ENCODE measurements around the gene SSX5. TPM values are rescaled to one million over a fixed set of nuclear protein-coding genes. Genes with fewer than 3 reads are reported as not detected.
A peak's percentile ranks its signal among the peaks of the same experiment; 100 is the strongest.
"Not testable (repeated sequence)": the region's sequence is repeated elsewhere in the genome, so short reads cannot be mapped to it uniquely, and the experiment has no call there.

The SSX5 gene
- total and polyA plus RNA-seq, 2 donors (not counting 3 experiments of a cell fraction or from before 2014, with no cell fraction given), result not detected

GRCh38 chrX:48214341-48214740 is 17.7 kb upstream of the SSX5 start:
- H3K27ac ChIP-seq (ENCODE audit: insufficient read depth, low read depth, low read length); H3K9ac ChIP-seq (replicated peaks; ENCODE audit: extremely low read depth, insufficient read depth, low read length); H3K4me1 ChIP-seq (ENCODE audit: control insufficient read depth, extremely low read depth, insufficient read depth, low read length); H3K4me2 ChIP-seq (ENCODE audit: insufficient read depth, low read length); dilution Hi-C loops (cut with MboI; ENCODE audit: extremely low pct_ligation_motif_present, low sequenced_read_pairs); H3K27me3 ChIP-seq (ENCODE audit: control insufficient read depth in 2 of 2, insufficient read depth in 2 of 2, low read length in 2 of 2); POLR2A ChIA-PET; H2AFZ ChIP-seq (ENCODE audit: low read depth, low read length); H3K9me3 ChIP-seq (replicated peaks; ENCODE audit: control insufficient read depth, insufficient read depth, low read length); H3K9me1 ChIP-seq (replicated peaks; ENCODE audit: control insufficient read depth, extremely low read depth, insufficient read depth, low read length); CTCF ChIA-PET; intact Hi-C loops (cut with micrococcal nuclease); H3K79me2 ChIP-seq (ENCODE audit: control insufficient read depth, insufficient read depth, low read length); H4K20me1 ChIP-seq (replicated peaks; ENCODE audit: control insufficient read depth, extremely low read depth, insufficient read depth, low read length); BruUV-seq (replicated peaks); H3K4me3 ChIP-seq (replicated peaks in 1 of 3; ENCODE audit: insufficient read depth in 1 of 3, low read depth in 1 of 3, low read length in 3 of 3); H3K36me3 ChIP-seq (ENCODE audit: control insufficient read depth in 2 of 2, extremely low read depth in 1 of 2, insufficient read depth in 2 of 2, low read length in 2 of 2): not testable (repeated sequence)
- TF ChIP-seq JUN (IDR thresholded peaks at IDR 0.05; ENCODE audit: borderline replicate concordance, insufficient read depth, insufficient read length, low read depth), result peak; percentile 13
- FAIRE-seq, result peak; percentile 56
- peak; percentile 14 for DNase-seq (ENCODE audit: low read depth, low spot score)

GRCh38 chrX:48190024-48190423 is 6.6 kb downstream of the SSX5 start:
- H3K9me3 ChIP-seq (replicated peaks; ENCODE audit: control insufficient read depth, insufficient read depth, low read length); H3K9me1 ChIP-seq (replicated peaks; ENCODE audit: control insufficient read depth, extremely low read depth, insufficient read depth, low read length); H3K4me2 ChIP-seq (ENCODE audit: insufficient read depth, low read length); H3K4me1 ChIP-seq (ENCODE audit: control insufficient read depth, extremely low read depth, insufficient read depth, low read length); POLR2A ChIA-PET; H2AFZ ChIP-seq (ENCODE audit: low read depth, low read length); H4K20me1 ChIP-seq (replicated peaks; ENCODE audit: control insufficient read depth, extremely low read depth, insufficient read depth, low read length); H3K79me2 ChIP-seq (ENCODE audit: control insufficient read depth, insufficient read depth, low read length); BruUV-seq (replicated peaks); H3K27me3 ChIP-seq (ENCODE audit: control insufficient read depth in 2 of 2, insufficient read depth in 2 of 2, low read length in 2 of 2); intact Hi-C loops (cut with micrococcal nuclease); H3K36me3 ChIP-seq (ENCODE audit: control insufficient read depth in 2 of 2, extremely low read depth in 1 of 2, insufficient read depth in 2 of 2, low read length in 2 of 2); H3K9ac ChIP-seq (replicated peaks; ENCODE audit: extremely low read depth, insufficient read depth, low read length); dilution Hi-C loops (cut with MboI; ENCODE audit: extremely low pct_ligation_motif_present, low sequenced_read_pairs); CTCF ChIA-PET; H3K4me3 ChIP-seq (replicated peaks in 1 of 3; ENCODE audit: insufficient read depth in 1 of 3, low read depth in 1 of 3, low read length in 3 of 3): not testable (repeated sequence)
- peak overlapping the region; percentile 41 for H3K27ac ChIP-seq (ENCODE audit: insufficient read depth, low read depth, low read length)
- peak; percentile 91 for FAIRE-seq
- TF ChIP-seq GATA2 (IDR thresholded peaks at IDR 0.05; ENCODE audit: insufficient read depth, insufficient read length, low read depth, low read length), result peak; percentile 42
- TF ChIP-seq JUN (IDR thresholded peaks at IDR 0.05; ENCODE audit: borderline replicate concordance, insufficient read depth, insufficient read length, low read depth), result peak; percentile 68
- TF ChIP-seq FOS (IDR thresholded peaks at IDR 0.05; ENCODE audit: borderline replicate concordance, insufficient read depth, low read length), result peak; percentile 38
- peak; percentile 23 for TF ChIP-seq POLR2AphosphoS5 (IDR thresholded peaks at IDR 0.05; ENCODE audit: insufficient read depth, low read depth, low read length)
- peak; percentile 50 for DNase-seq (ENCODE audit: low read depth, low spot score)

GRCh38 chrX:48181882-48182281 is 14.7 kb downstream of the SSX5 start:
- H3K27ac ChIP-seq (ENCODE audit: insufficient read depth, low read depth, low read length); H3K4me1 ChIP-seq (ENCODE audit: control insufficient read depth, extremely low read depth, insufficient read depth, low read length); H3K9ac ChIP-seq (replicated peaks; ENCODE audit: extremely low read depth, insufficient read depth, low read length); DNase-seq (ENCODE audit: low read depth, low spot score); POLR2A ChIA-PET; H3K9me3 ChIP-seq (replicated peaks; ENCODE audit: control insufficient read depth, insufficient read depth, low read length); intact Hi-C loops (cut with micrococcal nuclease); dilution Hi-C loops (cut with MboI; ENCODE audit: extremely low pct_ligation_motif_present, low sequenced_read_pairs); H3K36me3 ChIP-seq (ENCODE audit: control insufficient read depth in 2 of 2, extremely low read depth in 1 of 2, insufficient read depth in 2 of 2, low read length in 2 of 2); H3K27me3 ChIP-seq (ENCODE audit: control insufficient read depth in 2 of 2, insufficient read depth in 2 of 2, low read length in 2 of 2); H4K20me1 ChIP-seq (replicated peaks; ENCODE audit: control insufficient read depth, extremely low read depth, insufficient read depth, low read length); BruUV-seq (replicated peaks); H3K9me1 ChIP-seq (replicated peaks; ENCODE audit: control insufficient read depth, extremely low read depth, insufficient read depth, low read length); CTCF ChIA-PET; H3K4me3 ChIP-seq (replicated peaks in 1 of 3; ENCODE audit: insufficient read depth in 1 of 3, low read depth in 1 of 3, low read length in 3 of 3); H3K4me2 ChIP-seq (ENCODE audit: insufficient read depth, low read length); H3K79me2 ChIP-seq (ENCODE audit: control insufficient read depth, insufficient read depth, low read length); H2AFZ ChIP-seq (ENCODE audit: low read depth, low read length); FAIRE-seq: not testable (repeated sequence)

Data from endothelial cell of umbilical vein (primary cell).